WTC11 (cell line): ENCODE data around the gene KIF3B. TPM values are rescaled to one million over a fixed set of nuclear protein-coding genes. Genes with fewer than 3 reads are reported as not detected.

ENCODE experiments used
- ATAC-seq: fragments of 200-7000 bp; cut with Tn5 transposase; 2 replicates; pipeline ENCODE4 v1.10.0; 2021; ENCODE audit warnings: mild to moderate bottlenecking, moderate library complexity
- CTCF ChIA-PET: fragments of 300-600 bp; sonication (Branson Sonifier 250); formaldehyde crosslinking; loops from one replicate; lab custom pipeline; 2021; ENCODE audit warnings: antibody characterized with exemption; lab: Charles Lee
- POLR2A ChIA-PET: fragments of 350-600 bp; sonication (Branson Sonifier 250); formaldehyde crosslinking; loops from one replicate; lab custom pipeline; 2021; ENCODE audit warnings: antibody characterized with exemption; lab: Charles Lee
- DNase-seq: peaks from one replicate; pipeline ENCODE4 v3.0.0; 2021; ENCODE audit warnings: low spot score
- H3K27ac Mint-ChIP-seq: 2 replicates; pipeline ENCODE4 v1.8.0; 2021; ENCODE audit warnings: mixed read lengths
- H3K27me3 Mint-ChIP-seq: 2 replicates; pipeline ENCODE4 v1.8.0; 2021; ENCODE audit warnings: low read depth, mild to moderate bottlenecking, moderate library complexity, mixed read lengths
- H3K36me3 Mint-ChIP-seq: 2 replicates; pipeline ENCODE4 v1.8.0; 2021; ENCODE audit warnings: mixed read lengths
- H3K4me1 Mint-ChIP-seq: 2 replicates; pipeline ENCODE4 v1.8.0; 2022; ENCODE audit warnings: mixed read lengths
- H3K4me3 Mint-ChIP-seq: 2 replicates; pipeline ENCODE4 v1.8.0; 2021; ENCODE audit warnings: mild to moderate bottlenecking, moderate library complexity, mixed read lengths
- H3K9me3 Mint-ChIP-seq: 2 replicates; pipeline ENCODE4 v1.8.0; 2021; ENCODE audit warnings: mixed read lengths
- AFF4 ChIP-seq: sonication (generic); formaldehyde crosslinking; IDR thresholded peaks from 2 replicates; pipeline ENCODE4 v1.8.1; 2023; ENCODE audit warnings: mild to moderate bottlenecking, missing genetic modification reagents, borderline replicate concordance
- CREM ChIP-seq: sonication (generic); formaldehyde crosslinking; IDR thresholded peaks from 2 replicates; pipeline ENCODE4 v1.8.1; 2022; ENCODE audit warnings: mild to moderate bottlenecking, missing genetic modification reagents, moderate library complexity
- ERG ChIP-seq: fragments of 250-450 bp; sonication (Bioruptor Pico); IDR thresholded peaks from 2 replicates; pipeline ENCODE4 v1.8.0; 2021; ENCODE audit warnings: mild to moderate bottlenecking
- FOXK1 ChIP-seq: sonication (generic); formaldehyde crosslinking; IDR thresholded peaks from 2 replicates; pipeline ENCODE4 v1.8.0; 2022; ENCODE audit warnings: mild to moderate bottlenecking, moderate library complexity, missing genetic modification reagents
- GTF2I ChIP-seq: fragments of 250-450 bp; sonication (Bioruptor Pico); conservative IDR thresholded peaks from 2 replicates; pipeline ENCODE4 v1.4.0; 2021; ENCODE audit warnings: mild to moderate bottlenecking
- HMGXB4 ChIP-seq: sonication (generic); formaldehyde crosslinking; IDR thresholded peaks from 2 replicates; pipeline ENCODE4 v1.8.1; 2023; ENCODE audit warnings: mild to moderate bottlenecking, moderate library complexity, missing genetic modification reagents
- MXD4 ChIP-seq: fragments of 250-450 bp; sonication (Bioruptor Pico); IDR thresholded peaks from 2 replicates; pipeline ENCODE4 v1.8.0; 2021; ENCODE audit warnings: mild to moderate bottlenecking, moderate library complexity, borderline replicate concordance
- NFYB ChIP-seq: sonication (generic); formaldehyde crosslinking; conservative IDR thresholded peaks from 2 replicates; pipeline ENCODE4 v1.8.0; 2022; ENCODE audit warnings: low read depth, missing genetic modification reagents
- RELA ChIP-seq: sonication (generic); formaldehyde crosslinking; IDR thresholded peaks from 2 replicates; pipeline ENCODE4 v1.8.1; 2022; ENCODE audit warnings: missing genetic modification reagents, mild to moderate bottlenecking, borderline replicate concordance
- ZNF416 ChIP-seq: fragments of 250-450 bp; sonication (Bioruptor Pico); IDR thresholded peaks from 2 replicates; pipeline ENCODE4 v1.9.0; 2021; ENCODE audit warnings: mild to moderate bottlenecking, inconsistent platforms
- ZNF423 ChIP-seq: fragments of 250-450 bp; sonication (Bioruptor Pico); IDR thresholded peaks from 2 replicates; pipeline ENCODE4 v2.1.2; 2022; ENCODE audit warnings: mild to moderate bottlenecking, moderate library complexity
- ZSCAN18 ChIP-seq: fragments of 250-450 bp; sonication (Bioruptor Pico); IDR thresholded peaks from 2 replicates; pipeline ENCODE4 v2.1.2; 2022; ENCODE audit warnings: mild to moderate bottlenecking, moderate library complexity
- total RNA-seq: library from RNA; stranded (reverse); gene quantifications from 3 replicates; pipeline ENCODE4 v1.2.3, GENCODE V29; 2021
- TF ChIP-seq, protein P1 (sequence below): sonication (generic); formaldehyde crosslinking; conservative IDR thresholded peaks from 2 replicates; pipeline ENCODE4 v1.8.1; 2022; ENCODE audit warnings: mild to moderate bottlenecking, missing genetic modification reagents
- TF ChIP-seq, protein P2 (sequence below): fragments of 250-450 bp; sonication (Bioruptor Pico); IDR thresholded peaks from 2 replicates; pipeline ENCODE4 v1.9.0; 2021; ENCODE audit warnings: mild to moderate bottlenecking
- TF ChIP-seq, protein P3 (sequence below): sonication (generic); formaldehyde crosslinking; IDR thresholded peaks from 2 replicates; pipeline ENCODE4 v1.8.0; 2023; ENCODE audit warnings: mild to moderate bottlenecking, missing genetic modification reagents
- TF ChIP-seq, protein P4 (sequence below): fragments of 250-450 bp; sonication (Bioruptor Pico); conservative IDR thresholded peaks from 2 replicates; pipeline ENCODE4 v1.9.0; 2021; ENCODE audit warnings: mild to moderate bottlenecking
- TF ChIP-seq, protein P5 (sequence below): sonication (generic); formaldehyde crosslinking; IDR thresholded peaks from 2 replicates; pipeline ENCODE4 v1.8.1; 2022; ENCODE audit warnings: low read depth, missing genetic modification reagents, borderline replicate concordance

Gene KIF3B
- total RNA-seq, 1 experiment from 2014 or later, result 21.5 TPM

DNA sequence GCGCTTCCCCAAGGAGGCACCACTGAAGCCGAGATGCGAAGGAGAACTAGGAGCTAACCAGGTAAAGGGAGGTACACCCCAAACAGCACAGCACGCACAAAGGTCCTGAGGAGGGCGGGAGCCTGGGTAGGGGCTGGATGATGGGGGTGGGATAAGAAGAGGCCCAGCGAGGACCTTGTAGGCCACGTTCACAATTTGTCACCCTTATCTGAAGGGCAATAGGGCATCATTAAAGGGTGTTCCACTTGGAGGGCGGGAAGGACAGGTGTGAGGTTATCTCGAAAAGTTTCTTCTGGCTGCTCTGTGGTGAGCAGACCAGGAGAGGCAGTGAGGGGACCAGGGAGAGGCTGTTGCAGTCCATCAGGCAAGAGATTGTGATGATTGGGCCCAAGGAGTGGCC is 44.2 kb upstream of the KIF3B start:
- ChIA-PET CTCF (no interaction called here), POLR2A (no interaction called here)
- H3K4me1 Mint-ChIP-seq, result no peaks in the 10 kb centered on the region
- no peak overlapping the region for H3K27ac Mint-ChIP-seq
- TF ChIP-seq, protein P1, sequence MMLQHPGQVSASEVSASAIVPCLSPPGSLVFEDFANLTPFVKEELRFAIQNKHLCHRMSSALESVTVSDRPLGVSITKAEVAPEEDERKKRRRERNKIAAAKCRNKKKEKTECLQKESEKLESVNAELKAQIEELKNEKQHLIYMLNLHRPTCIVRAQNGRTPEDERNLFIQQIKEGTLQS (CRISPR knock-in tag), result no peak
- TF ChIP-seq GTF2I (CRISPR knock-in tag) (no peak), HMGXB4 (no peak), MXD4 (CRISPR knock-in tag) (no peak), ERG (CRISPR knock-in tag) (no peak), RELA (no peak), ZNF423 (CRISPR knock-in tag) (no peak), NFYB (no peak), CREM (CRISPR knock-in tag) (no peak), ZNF416 (CRISPR knock-in tag) (no peak), AFF4 (CRISPR knock-in tag) (no peak), ZSCAN18 (CRISPR knock-in tag) (no peak), FOXK1 (CRISPR knock-in tag) (no peak)
- TF ChIP-seq, protein P2, sequence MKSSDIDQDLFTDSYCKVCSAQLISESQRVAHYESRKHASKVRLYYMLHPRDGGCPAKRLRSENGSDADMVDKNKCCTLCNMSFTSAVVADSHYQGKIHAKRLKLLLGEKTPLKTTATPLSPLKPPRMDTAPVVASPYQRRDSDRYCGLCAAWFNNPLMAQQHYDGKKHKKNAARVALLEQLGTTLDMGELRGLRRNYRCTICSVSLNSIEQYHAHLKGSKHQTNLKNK (CRISPR knock-in tag), result no peak
- TF ChIP-seq, protein P3, sequence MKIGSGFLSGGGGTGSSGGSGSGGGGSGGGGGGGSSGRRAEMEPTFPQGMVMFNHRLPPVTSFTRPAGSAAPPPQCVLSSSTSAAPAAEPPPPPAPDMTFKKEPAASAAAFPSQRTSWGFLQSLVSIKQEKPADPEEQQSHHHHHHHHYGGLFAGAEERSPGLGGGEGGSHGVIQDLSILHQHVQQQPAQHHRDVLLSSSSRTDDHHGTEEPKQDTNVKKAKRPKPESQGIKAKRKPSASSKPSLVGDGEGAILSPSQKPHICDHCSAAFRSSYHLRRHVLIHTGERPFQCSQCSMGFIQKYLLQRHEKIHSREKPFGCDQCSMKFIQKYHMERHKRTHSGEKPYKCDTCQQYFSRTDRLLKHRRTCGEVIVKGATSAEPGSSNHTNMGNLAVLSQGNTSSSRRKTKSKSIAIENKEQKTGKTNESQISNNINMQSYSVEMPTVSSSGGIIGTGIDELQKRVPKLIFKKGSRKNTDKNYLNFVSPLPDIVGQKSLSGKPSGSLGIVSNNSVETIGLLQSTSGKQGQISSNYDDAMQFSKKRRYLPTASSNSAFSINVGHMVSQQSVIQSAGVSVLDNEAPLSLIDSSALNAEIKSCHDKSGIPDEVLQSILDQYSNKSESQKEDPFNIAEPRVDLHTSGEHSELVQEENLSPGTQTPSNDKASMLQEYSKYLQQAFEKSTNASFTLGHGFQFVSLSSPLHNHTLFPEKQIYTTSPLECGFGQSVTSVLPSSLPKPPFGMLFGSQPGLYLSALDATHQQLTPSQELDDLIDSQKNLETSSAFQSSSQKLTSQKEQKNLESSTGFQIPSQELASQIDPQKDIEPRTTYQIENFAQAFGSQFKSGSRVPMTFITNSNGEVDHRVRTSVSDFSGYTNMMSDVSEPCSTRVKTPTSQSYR (CRISPR knock-in tag), result no peak
- TF ChIP-seq, protein P4, sequence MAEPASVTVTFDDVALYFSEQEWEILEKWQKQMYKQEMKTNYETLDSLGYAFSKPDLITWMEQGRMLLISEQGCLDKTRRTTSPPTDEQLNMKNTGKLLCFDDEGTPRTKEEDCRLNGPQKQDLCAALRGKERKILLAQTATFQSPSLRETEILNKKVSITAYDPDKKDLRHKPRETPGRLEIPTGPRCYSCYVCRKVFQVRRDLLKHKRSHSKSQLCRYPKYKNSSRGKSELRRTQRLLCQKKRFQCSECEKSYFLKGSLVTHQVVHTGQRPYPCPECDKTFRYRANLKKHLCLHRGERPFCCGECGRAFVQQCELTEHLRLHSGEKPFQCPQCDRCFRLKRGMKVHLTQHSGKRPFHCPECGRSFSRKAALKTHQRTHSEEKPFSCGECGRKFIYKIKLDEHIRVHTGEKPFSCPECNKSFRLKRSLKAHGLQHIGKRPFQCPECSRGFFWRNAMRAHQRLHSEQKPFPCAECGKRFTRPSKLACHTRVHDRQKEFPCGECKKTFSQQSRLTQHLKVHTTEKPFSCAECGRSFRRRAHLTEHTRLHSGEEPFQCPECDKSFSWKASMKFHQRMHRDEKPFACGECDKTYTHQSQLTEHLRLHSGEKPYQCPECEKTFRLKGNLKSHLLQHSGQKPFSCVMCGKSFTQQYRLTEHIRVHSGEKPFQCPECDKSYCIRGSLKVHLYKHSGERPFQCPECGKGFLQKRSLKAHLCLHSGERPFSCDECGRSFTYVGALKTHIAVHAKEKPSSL (CRISPR knock-in tag), result no peak
- TF ChIP-seq, protein P5, sequence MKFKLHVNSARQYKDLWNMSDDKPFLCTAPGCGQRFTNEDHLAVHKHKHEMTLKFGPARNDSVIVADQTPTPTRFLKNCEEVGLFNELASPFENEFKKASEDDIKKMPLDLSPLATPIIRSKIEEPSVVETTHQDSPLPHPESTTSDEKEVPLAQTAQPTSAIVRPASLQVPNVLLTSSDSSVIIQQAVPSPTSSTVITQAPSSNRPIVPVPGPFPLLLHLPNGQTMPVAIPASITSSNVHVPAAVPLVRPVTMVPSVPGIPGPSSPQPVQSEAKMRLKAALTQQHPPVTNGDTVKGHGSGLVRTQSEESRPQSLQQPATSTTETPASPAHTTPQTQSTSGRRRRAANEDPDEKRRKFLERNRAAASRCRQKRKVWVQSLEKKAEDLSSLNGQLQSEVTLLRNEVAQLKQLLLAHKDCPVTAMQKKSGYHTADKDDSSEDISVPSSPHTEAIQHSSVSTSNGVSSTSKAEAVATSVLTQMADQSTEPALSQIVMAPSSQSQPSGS, result no peak
- H3K27me3 Mint-ChIP-seq, result no peaks in the 10 kb centered on the region
- H3K4me3 Mint-ChIP-seq, result no peak overlapping the region
- no peaks in the 10 kb centered on the region for H3K9me3 Mint-ChIP-seq
- H3K36me3 Mint-ChIP-seq, result peaks cover 53% of the 10 kb centered on the region
- DNase-seq (no peak), ATAC-seq (no peak)
